Colon (tissue), 2 donors: ENCODE results near the gene SYCP1.
"Not testable (repeated sequence)": the region's sequence is repeated elsewhere in the genome, so short reads cannot be mapped to it uniquely, and the experiment has no call there.

ENCODE experiments used
- FAIRE-seq: peaks from 2 replicates; lab custom pipeline; 2012; peaks lifted over from hg19 to GRCh38; lab: Jason Lieb, UNC
- donor health status: control.
- donor health status: control.

The SYCP1 gene, protein sequence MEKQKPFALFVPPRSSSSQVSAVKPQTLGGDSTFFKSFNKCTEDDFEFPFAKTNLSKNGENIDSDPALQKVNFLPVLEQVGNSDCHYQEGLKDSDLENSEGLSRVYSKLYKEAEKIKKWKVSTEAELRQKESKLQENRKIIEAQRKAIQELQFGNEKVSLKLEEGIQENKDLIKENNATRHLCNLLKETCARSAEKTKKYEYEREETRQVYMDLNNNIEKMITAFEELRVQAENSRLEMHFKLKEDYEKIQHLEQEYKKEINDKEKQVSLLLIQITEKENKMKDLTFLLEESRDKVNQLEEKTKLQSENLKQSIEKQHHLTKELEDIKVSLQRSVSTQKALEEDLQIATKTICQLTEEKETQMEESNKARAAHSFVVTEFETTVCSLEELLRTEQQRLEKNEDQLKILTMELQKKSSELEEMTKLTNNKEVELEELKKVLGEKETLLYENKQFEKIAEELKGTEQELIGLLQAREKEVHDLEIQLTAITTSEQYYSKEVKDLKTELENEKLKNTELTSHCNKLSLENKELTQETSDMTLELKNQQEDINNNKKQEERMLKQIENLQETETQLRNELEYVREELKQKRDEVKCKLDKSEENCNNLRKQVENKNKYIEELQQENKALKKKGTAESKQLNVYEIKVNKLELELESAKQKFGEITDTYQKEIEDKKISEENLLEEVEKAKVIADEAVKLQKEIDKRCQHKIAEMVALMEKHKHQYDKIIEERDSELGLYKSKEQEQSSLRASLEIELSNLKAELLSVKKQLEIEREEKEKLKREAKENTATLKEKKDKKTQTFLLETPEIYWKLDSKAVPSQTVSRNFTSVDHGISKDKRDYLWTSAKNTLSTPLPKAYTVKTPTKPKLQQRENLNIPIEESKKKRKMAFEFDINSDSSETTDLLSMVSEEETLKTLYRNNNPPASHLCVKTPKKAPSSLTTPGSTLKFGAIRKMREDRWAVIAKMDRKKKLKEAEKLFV

DNA sequence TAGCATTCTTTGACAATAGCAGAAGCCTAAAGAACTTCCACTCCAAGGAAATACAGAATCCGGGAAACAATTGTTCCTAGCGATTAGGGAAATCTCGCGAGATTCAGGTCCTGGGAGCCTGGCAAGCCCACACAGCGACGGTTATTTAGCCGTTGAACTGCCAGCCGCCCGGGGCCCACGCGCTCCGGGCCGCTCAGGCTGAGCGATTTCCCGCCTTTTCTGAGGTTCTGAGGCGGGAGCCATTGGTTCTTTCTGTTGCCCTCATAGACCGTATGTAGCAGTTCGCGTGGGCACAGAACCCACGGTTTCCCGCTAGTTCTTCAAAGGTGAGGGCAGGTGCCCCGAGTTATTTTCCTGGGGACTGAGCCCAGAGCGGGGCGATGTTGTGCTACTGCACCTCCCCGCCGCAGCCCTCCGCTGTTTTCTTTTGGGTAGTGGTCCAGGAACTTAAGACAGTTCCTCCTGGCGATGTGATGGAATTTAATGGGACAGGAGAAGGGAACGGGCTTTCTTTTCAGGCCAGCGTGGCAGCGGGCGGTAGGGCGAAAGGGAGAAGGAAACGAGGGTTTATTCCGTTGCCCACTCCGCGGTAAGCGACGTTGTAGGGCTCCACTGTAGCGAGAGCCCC, at the start of gene SYCP1:
Gene SYCP1, plus strand, starts transcription at position 171 of the 628 bp plus-strand sequence. CDS start 602 bp downstream, outside the sequence.
- no peak for FAIRE-seq

DNA sequence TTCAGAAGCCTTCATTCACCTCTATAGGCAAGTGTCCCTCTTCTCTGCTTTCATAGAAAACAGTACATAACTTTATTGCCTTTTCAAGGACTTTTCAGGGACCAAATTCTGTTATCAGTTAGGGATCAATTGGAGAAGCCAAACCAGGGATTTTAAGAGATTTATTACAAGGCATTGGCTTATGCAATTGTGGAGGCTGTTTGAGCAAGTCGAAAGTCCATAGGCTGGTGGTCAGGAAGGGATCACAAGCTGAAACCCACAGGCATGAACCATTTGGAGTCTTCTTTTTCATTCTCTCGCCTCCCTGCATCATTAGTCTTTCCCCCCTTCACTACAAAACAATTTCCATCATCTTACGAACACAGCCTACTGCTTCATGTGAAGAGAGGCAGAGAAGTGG, 34.8 kb upstream of the SYCP1 start:
- no peak for FAIRE-seq

DNA sequence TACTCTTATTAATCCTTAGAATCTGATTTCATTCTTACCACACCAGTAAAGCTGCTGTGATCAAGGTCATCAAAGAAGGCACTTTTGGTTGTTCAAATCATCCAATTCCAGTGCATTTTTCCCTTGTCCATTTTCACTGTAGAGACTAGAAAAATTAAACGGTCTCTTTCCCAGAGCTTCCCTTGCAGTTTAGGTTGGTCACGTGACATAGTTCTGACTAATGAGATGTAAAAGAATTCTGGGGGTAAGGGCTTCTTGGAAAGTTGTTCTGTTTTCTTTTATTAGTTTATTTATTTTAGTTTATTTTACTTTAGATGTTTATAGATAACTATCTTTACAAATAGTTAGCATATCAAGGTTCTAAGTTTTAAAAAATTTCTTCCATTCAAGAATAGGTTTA, 34.3 kb upstream of the SYCP1 start:
- no peak for FAIRE-seq

DNA sequence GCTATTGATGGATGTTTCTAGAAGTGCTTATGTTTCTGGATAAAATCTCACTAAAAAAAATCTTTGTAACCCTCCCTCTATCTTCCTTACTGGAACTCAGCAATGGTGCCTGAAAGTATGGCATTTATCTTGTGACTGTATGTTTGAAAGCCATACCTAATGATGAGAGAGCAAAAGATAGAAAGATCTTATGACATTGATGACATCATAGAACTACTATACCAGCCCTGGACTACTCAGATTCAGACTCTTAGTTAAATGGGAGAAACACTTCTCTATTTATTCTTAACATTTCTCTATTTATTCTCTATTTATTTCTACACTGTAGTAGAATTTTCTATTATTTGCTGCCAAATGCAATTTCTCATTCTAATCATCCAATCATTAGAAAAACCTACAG, 32.7 kb upstream of the SYCP1 start:
- no peak for FAIRE-seq

DNA sequence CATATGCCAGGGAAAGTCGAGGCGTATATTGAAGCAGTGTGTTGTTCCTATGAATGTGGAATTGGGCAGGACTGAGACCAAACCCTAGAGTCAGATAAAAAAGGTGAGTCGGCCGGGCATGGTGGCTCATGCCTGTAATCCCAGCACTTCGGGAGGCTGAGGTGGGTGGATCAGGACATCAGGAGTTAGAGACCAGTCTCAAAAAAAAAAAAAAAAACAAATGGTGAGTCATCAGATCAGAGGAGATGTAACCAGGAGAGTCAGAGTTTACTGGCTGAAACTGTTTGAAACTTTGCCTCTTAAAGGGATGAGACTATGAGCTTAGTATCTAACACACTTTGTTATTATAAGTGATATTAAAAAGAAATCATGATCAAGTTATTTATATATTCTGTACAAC, 26.4 kb upstream of the SYCP1 start:
- FAIRE-seq = no peak

DNA sequence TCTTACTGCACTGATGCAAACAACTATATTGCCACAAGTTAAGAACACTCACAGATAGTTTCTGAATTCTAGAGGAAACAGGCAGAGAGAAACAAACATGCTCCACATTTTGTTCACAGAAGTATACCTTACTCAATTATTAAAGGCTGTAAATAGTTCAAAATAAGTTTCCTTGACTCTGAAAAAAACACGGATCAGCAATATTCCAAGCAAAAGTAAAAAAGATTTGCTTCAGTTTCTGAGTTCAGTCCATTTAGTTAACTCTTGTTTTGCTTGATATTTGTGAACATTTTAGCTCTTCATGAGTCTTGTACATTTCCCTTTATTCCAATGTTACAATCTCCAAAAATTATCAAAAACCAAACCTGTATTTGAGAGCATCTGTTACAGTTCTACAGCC, 24.6 kb upstream of the SYCP1 start:
- not testable (repeated sequence) for FAIRE-seq

DNA sequence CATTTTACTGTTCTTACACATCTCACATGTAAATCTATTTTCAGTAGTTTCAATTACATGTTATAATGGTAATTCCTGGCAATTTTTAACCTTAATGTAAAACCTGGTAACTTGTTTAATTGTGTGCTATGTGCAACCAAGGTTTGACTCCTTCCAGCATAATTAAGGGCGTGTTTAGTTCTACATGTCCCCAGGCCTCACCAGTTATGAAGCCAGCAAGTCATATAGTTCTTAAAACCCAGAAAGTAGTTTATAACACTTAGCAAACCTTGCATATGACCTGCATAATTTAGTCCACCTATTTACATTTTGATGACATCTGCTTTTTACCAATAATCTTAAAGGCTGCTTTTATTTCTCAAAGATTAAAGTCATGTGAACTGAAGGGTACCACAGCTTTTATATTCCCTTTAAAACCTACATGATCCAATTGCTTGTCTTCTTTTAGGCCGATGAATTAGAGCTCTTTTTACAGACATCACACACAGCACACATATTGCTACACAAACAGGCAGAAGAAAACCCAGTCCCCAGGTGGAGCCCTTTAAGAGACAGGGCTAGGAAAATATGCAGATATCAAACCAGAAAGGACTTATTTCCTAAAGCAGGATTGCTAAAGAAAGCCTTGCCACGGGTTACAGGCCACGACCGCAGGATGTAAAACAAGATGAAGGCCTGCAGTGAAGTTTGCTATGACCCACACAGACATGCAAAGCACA, 23.2 kb upstream of the SYCP1 start:
- FAIRE-seq = no peak

DNA sequence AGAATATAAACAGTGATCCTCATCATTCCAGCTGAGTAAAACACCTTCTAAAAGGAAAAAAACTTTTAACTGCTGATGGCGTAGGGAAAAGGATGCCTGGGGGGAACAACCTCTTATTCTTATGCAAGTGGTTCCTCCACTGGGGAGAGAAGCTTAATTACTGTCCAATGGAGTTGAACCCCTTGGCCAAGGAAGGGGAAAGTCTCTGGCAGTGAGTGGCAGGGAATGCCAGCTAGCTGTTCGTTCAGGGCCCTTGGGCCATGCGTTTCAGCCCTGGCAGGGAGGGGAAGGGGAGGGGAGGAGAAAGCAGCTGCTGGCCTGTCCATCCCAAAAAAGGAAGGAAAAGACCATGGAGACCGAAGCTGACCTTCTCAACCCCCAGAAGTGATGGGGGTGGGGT, 22.6 kb upstream of the SYCP1 start:
- FAIRE-seq = no peak

DNA sequence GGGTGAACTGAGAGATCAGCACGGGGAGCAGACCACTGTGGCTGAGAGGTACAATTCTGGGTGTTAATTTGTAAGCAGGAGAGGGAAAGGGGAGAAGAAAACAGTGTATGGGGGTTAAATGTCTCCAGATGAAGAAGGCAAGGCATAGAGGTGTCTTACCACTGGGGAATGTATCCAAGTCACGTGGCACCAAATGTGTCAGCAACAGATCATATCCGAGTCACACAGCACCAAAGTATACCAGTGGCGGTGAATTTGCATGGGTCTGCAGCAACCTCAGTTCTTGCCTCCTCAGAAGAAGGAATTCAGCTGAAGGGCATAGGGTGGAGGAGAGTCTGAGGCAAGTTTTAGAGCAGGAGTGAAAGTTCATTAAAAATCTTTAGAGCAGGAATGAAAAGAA, 21.2 kb upstream of the SYCP1 start:
- FAIRE-seq = no peak

DNA sequence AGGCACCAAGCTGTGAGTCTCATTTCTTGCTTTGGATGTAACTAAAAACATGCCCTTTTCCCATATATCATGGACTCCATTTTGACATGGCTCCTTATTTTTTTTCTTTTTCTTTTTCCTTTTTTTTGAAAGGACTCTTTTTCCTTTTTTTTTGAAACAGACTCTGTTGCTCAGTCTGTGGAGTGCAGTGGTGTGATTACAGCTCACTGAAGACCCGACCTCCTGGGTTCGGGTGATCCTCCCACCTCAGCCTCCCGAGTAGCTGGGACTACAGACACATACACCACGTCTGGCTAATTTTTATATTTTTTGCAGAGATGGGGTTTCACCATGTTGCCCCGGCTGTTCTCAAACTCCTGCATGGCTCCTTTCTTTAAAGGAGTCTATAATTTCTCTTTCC, 10.4 kb upstream of the SYCP1 start:
- no peak for FAIRE-seq

DNA sequence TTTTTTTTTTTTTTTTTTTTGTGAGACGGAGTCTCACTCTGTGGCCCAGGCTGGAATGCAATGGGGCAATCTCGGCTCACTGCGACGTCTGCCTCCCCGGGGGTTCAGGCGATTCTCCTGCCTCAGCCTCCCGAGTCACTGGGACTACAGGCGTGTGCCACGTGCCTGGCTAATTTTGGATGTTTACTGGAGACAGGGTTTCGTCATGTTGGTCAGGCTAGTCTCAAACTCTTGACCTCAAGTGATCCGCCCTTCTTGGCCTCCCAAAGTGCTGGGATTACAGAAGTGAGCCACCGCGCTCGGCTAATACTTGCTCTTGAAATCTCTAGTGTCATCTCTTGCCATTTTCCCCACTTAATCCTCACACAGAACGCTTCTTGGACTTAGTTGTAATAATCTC, 1.1 kb upstream of the SYCP1 start:
- no peak for FAIRE-seq

DNA sequence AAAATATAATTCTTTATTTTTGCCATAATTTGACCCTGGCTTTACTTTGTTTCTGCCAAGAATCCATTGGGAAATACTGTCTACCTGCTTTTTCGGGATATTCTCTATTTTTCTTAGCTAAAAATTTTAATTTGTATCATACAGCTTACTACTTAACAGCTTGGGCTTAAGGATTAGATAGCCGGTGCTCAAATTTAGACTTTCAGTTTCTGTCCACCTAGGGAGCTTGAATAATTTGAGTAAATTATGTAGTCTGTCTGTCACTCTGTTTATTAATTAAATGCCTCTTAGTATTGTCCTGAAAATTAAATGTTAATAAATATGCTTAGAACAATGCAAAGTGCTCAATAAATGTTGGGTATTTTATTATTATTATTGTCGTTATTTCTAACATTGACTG, 6.7 kb downstream of the SYCP1 start:
- no peak for FAIRE-seq

DNA sequence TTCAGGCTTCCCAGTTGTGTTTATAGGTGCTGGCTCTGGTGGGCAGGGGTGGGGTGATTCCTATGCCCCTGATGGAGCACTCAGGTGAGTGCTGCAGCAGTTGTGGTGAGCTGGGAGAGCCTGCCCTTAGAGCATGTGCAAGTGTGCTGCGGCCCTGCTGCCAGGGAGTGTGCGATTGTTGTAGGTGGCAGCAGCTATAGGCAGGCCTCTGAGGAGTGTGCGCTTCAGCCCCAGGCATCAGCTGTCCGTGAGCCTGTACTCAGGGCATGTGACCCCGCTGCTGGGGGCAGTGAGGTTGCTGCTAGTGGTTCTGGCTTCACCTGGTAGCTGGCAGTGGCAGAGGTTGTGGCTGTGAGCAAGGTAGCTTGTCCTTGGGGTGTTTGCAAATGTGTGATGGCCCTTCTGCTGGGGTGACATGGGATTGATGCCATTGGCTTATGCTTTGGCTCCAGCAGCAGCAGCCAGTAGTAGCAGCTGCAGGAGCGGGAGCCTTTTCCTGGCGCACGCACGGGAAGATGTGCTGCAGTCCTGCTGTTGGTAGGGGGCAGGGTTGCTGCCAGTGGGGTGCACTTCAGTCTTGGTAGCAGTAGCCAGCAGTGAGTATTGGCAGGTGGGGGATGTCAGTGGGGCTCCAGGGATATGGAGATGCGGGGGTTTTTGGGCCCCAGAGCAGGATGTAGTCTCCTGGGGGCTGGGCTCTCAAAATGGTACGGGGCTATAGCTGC, 37.7 kb downstream of the SYCP1 start:
- FAIRE-seq = no peak

DNA sequence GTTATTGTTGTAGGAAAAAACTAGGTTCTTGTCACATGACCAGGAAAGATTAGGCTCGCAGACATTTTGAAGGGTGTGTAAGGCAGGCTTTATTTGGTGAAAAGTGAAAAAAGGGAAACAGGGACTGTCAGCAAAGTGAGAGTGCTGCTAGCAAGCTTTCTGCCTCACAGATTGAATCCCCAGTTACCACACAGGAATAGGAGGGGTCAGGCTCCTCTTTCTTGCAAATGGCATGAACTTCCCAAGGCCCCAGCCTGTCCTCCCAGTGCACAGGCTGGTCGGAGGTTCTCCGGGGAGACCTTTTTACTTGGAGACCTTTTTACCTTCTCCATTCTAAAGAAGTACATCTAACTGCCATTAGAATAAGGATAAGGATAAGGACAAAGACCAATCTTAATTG, 42.1 kb downstream of the SYCP1 start:
- FAIRE-seq = no peak

DNA sequence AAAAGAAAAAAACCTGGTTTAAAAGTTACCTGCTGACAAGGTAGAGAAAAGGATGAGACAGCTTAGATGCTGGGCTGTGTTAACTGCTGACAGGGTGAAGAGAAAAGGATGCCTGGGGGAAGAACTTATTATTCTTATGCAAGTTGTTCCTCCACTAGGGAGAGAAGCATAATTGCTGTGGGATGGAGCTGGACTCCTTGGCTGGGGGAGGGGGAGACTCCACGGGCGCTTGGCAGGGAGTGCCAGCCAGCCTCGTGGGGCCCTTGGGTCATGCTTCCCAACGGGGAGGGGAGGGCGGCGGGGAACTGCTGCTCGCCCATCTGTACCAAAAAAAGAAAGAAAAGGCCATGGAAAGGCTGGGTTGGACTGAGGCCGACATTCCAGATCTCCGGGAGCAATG, 47.2 kb downstream of the SYCP1 start:
- no peak for FAIRE-seq

DNA sequence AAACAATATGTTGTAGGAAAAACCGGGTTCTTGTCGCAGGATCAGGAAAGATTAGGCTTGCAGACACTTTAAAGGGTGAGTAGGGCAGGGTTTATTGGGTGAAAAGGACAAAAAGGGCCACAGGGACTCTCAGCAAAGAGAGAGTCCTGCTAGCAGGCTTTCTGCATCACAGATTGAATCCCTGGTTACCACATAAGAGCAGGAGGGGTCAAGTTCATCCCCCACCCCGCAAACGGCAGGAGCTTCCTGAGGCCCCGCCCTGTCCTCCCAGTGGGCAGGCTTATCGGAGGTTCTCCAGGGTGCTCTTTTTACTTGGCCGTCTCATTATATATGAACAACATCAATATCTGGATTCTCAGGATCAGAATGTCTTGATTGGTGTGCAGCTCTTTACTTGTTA, 47.7 kb downstream of the SYCP1 start:
- no peak for FAIRE-seq

DNA sequence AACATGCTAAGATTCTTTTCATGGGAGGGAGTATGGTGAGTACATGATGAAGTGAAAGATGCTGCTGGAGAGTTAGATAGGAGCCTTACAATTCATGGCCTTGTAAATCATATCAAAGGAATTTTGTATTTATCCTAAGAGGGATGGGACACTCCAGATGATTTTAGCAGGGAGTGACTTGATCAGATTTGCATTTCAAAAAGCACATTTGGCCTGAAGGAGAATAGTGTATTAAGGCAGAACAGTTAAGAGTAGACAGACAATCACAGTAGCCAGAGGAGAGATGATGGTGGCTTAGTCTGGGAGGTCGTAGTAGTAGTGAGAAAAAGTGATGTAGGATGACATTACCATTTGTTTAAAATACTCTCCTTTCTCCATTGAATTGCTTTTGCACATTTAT, 48.8 kb downstream of the SYCP1 start:
- FAIRE-seq = no peak

DNA sequence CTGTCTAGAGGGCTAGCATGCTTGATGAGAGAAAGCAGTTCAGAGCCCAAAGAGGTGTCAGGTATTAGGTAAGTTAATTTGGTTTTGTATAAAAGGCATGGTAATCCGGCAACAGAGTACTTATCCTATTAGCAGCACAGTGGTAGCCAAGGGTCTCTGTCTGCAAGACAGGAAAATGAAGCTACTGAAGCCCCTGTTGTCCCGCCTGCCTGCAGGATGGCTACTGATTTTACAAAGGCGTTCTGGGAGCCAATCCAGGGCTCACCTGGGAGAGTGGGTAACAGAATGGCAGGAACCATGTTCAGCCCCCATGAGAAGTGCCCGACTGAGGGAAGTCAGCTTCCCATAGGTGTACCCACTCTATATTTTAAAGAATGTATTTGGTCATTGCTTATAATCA, 61.1 kb downstream of the SYCP1 start:
- not testable (repeated sequence) for FAIRE-seq

DNA sequence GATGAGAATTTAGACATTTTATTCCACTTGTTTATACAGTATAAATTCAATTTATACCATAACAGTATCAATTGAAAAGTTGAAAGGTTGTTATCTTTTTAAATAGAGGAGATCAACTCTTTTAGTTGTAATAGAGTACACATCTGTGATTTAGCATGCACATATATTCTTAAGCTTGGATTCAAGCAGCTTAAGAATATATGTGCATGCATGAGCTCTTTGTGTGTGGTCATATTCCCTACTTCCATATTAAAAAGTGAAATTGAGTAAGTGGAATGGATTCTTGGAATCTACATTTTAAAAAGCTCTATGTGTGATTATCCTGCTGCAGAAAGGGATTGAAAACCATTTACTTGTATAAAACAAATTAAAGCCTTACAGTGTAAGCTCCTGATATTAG, 71.9 kb downstream of the SYCP1 start:
- FAIRE-seq = no peak

DNA sequence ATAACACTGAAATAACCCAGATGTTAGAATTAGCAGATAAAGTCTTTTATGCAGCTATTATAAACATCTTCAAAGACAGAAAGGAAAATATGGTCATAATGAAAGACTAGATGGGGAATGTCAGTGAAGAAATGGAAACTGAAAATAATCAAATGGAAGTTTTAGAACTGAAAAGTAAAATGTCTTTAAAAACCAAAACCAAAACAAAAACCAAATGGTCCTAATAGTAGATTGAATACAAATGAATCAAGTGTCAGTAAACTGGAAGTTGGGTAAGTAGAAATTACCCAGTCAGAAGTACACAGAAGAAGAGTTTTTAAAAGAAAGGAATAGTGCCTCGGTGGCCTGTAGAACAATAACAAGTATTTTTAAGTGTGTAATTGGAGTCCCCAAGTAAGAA, 72.7 kb downstream of the SYCP1 start:
- FAIRE-seq = no peak

DNA sequence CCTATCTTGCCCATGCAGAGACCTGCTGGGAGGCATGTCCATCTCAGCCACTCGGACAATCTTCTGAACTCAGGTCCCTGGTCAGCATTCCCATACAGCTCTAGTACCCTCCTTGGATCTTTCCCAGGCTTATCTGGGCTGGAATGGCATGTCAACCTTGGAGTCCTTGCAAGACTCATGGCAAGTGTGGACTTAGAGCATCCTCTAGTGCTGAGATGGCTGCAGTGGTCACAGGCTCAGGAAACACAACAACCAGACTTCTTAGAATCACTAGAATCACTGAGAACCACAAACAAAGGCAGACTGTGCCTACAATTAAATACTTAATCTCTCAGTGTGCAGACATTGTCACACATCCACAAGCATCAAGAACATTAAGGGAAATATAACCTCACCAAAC, 101.9 kb downstream of the SYCP1 start:
- FAIRE-seq = no peak
